ENCODE results near the gene GRM8.

GRCh38 chr7:127194571-127194970 is 58.2 kb downstream of the GRM8 start:
- no peak for TF ChIP-seq CTCF (conservative IDR thresholded peaks at IDR 0.05; ENCODE audit: low read depth, low read length)
- no peak for TF ChIP-seq EZH2 (IDR thresholded peaks at IDR 0.05; ENCODE audit: borderline replicate concordance, low read depth, low read length, poor library complexity, severe bottlenecking)
